Adrenal gland (tissue), 5 donors: ENCODE results near the gene PBRM1.

Source experiments
- CTCF ChIP-seq, 6 experiments: fragments of 450-650 bp in 4 of 6; fragments of 200-600 bp in 2 of 6; sonication (generic) in 1 of 6; IDR thresholded peaks; 1 replicate in 5 of 6; 2 replicates in 1 of 6; pipeline versions ENCODE4 v1.5.1 to v1.8.0; 2016 to 2021; ENCODE audit warnings: antibody characterized with exemption in 6 of 6, mild to moderate bottlenecking in 2 of 6, moderate library complexity in 1 of 6
- POLR2A ChIP-seq, 2 donors: fragments of 450-650 bp; IDR thresholded peaks; one replicate each; pipeline ENCODE4 v1.6.1; 2017; ENCODE audit warnings: antibody characterized with exemption in 2 of 2, mild to moderate bottlenecking in 2 of 2, moderate library complexity in 1 of 2
- donor health status: DM: no; HTN: no; CAD: no.

- TF ChIP-seq CTCF (IDR thresholded peaks at IDR 0.05) (no peak), POLR2A (IDR thresholded peaks at IDR 0.05) (no peak)
Measured at GRCh38 chr3:52555056-52555455, 130.7 kb downstream of the PBRM1 start.
